HG02852 (cell line): ENCODE results near the gene MBNL2.

Source experiments
- ATAC-seq: cut with Tn5 transposase; IDR thresholded peaks from one replicate; pipeline ENCODE4 v1.9.1; 2021; ENCODE audit warnings: mild to moderate bottlenecking, moderate library complexity; ENCODE audit not compliant: unreplicated experiment

The MBNL2 gene

DNA sequence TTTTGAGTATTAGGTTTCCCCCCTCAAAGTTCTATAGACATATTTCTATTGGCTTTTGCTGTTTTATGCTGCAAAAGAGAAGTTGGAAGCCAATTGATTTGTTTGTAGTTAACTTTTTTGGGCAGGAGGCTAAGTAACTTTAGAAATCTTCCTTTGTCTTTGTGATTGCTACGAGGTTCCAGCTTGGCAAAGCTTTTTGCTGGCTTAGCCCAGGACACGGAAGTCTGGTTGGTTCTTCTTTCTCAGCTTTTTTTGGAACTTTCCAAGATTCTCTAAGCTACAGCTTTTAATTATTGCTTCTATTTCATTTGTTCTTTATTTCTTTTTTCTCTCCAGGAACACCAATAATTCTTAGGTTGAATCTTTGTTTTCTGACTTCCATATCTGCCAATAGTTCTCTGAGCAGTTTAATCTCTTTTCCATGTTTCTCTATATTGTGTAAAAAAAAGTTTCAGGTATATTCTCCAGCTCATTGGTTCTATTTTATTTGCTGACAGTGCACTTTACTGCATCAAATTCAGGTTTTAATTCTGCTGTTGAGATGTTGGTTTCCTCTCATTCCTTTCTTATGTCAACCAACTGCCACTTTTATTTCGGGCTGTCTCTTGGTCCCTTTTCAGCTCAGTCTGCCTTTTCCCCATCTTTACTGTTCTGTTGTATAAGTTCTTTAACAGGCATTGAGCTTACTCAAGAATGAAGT, 27.8 kb downstream of the MBNL2 start:
- ATAC-seq, result no peak

DNA sequence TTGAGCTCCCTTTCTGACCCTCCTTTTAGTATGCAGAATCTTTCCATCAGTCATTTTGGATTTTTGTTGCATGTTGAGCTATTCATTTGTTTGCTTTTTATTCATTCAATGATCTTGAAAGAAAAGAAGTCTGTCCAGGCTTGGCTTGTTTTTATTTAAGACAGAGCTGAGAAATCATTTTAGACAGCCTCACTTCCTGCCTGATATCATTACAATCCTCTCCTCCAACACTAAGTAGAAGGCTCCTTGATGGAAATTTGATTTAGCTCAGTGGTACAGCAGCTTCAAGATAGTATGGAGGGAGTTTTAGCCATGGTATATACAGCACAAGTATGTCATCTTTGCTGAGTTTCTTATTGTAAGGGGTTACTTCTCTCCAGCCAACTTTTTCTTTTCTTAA, 28.4 kb downstream of the MBNL2 start:
- no peak for ATAC-seq

DNA sequence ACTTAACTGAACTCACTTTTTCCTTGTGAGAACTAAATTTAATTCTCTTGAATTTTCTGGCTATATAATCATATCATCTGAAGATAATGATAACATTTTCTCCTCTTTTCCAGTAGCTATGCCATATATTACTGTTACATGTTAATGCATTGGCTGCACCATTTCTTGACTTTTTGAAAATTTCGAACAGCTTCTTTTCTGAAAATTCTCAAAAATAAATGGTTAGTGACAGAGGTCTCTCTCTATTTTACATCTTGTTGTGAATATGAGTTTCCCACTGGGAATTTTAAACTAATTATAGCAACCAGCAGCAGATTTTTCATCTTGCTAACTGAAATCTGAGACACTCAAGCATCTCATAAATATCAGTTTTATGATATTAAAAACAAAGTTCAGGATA, 30.6 kb downstream of the MBNL2 start:
- ATAC-seq, result no peak

GRCh38 chr13:97253581-97254293, 31.6 kb downstream of the MBNL2 start:
- ATAC-seq, result no peak

DNA sequence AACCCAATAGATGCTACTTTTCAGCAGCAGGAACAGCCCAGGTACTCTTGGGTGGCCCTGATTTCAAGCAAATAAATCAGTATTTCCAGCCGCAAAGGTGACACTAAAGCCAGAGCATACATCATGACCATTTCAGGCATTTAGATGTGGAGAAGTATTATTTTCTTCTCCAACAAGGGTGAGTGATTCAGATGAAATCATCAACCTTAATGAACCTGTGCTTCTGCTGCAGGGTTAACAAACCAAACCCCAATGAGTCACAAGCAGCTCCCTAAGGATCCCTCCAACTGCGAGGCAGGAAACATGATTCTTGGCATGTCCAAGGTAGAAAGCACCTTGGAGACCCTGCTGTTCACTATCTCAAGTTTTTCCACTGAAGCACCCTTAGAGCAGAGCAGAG, 32.7 kb downstream of the MBNL2 start:
- no peak for ATAC-seq

DNA sequence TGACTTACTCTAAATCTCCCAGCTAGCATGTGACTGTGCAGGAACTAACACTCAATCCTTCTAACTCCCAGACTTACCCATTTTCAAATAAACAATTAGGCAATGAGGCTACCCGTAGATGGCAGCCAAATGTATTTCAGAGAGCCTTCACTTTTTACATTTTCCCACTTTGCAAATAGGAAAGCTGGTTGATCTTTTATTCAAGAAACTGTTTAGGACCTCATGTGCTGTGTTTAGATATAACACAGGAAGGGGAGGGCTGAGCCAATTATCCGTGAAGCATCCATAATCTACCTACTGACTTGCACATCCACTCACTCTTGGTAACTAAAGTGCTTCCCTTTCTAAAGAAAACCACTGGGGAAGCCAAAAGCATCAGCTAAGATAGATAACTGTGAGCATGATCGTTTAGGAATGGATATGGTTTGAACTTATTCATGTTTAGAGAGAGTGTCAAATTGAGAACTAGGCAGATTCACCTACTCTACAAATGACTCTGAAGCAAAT, 33.4 kb downstream of the MBNL2 start:
- no peak for ATAC-seq

- no peak for ATAC-seq
Measured at GRCh38 chr13:97256343-97256783, 34.2 kb downstream of the MBNL2 start.

DNA sequence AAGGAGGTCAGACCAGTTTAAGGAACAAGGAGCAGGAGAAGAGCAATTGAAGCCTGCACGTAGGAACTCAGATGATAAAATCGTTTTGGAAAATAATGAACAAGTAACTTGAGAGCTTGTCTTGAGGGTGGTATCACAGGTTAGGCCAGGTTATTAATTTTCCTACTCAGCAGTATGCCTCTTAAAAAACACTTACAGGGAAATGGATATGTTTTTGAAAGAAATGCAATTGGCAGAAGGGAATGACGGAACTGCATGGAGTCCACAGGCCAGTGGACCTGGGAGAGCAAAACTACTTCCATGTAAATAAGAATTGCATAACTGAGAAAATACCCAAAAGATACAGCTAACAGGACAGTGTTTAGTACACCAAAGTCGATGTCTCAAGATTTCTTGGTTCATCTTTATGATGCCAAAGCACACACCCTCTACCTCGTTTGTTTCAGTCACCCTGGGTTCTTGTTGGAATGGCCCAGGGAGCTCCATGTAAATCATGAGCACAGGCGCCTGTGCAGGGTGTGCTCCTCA, 35.2 kb downstream of the MBNL2 start:
- no peak for ATAC-seq

DNA sequence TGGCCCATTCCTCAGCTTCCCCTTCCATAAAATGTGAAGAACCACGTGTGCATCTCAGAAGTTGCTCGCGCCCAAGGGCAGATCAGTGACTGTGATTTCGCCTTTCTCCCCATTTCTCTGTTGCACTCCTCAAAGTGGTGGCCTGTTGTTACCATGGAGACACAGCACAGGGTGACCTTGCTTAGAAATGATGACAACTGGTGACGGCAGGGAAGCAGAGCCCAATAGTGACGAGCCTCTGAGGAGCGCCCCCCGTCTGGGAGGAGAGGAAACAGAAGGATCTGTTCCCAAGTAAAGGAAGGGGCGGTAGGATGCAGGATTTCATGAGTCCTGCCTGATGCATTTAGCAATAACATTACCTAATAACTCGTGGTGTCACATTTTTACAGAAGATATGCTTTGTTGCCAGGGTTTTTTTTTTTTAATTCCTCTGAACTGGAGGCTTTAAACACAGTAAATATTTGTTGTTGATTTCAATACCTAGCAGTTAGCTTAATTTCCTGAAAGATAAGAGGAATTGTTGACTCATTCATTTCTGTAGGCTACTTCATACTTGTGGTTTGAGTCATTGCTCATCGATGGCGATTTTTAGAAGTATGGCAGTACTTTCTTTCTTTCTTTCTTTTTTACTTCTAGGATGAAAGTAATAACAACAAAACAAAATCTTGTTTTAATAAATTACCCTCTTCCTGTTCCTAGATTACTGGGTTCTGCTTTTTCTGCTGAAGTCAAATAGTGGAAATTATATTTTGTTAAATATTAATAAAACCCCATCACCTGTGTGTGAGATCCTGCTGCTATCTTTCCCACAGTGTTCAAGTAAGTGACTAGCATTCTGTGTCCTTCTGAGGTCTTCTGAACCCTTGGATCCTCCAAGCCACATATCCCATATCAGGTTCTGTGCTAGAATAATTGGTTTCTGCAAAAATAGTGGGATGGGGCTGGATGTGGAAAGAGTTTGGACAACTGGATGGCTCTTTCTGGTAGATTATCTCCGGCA, 36.0 kb downstream of the MBNL2 start:
- ATAC-seq, result peak; percentile 70

GRCh38 chr13:97258801-97259200, 36.7 kb downstream of the MBNL2 start:
- no peak for ATAC-seq

GRCh38 chr13:97259410-97259797, 37.3 kb downstream of the MBNL2 start:
- ATAC-seq, result no peak

- ATAC-seq, result no peak
Measured at GRCh38 chr13:97259798-97260714, 37.9 kb downstream of the MBNL2 start.

GRCh38 chr13:97261254-97262005, 39.3 kb downstream of the MBNL2 start:
- peak; percentile 71 for ATAC-seq

GRCh38 chr13:97262058-97262457, 39.9 kb downstream of the MBNL2 start:
- no peak for ATAC-seq

GRCh38 chr13:97263160-97263559, 41.0 kb downstream of the MBNL2 start:
- no peak for ATAC-seq

DNA sequence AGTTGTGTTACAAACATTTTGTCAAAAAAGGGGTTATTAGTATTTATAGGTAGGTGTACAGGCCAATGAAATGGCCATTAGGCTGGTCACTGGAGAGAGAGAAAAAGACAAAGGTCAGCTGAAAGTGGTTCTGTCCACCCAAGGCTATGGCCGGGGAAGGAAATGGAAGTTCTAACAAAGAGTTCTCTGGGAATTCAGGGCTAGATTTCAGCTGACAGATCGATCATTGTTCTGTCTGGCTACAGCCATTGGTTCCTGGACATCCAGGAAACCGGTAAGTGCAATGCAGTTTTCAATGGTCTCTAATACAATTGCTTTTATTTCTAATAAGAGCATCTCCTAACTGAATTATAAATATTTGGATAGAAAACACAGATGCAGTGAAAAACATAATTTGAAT, 42.5 kb downstream of the MBNL2 start:
- no peak for ATAC-seq

DNA sequence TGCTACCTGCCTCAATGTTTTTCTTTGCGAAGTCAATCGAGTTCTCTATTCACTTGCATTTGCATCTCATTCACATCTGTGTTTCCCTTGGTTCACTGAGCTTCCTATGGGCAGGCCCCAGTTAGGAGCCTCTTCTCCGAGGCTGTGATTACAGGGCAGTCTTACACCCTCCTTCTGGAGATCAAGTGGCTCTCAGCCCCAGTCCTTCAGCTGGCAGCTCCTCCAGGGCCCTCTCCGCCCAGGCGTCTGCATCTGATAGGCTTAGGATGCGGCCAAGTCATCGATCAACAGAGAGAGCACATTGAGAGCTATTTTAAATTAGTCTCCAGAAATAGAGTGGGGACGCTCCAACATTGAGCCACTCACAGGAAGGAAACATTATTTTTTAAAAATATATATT, 44.2 kb downstream of the MBNL2 start:
- ATAC-seq, result no peak

- no peak for ATAC-seq
Measured at GRCh38 chr13:97266772-97267417, 44.8 kb downstream of the MBNL2 start.
